BLaER1 treated with 17β-estradiol and CSF1 and Interleukin-3, amounts not matched to agents 10 nM and 100 nM (cell line): ENCODE measurements around the gene NOTCH3.

Source experiments
- H3K27ac ChIP-seq, 11 experiments: shearing (Covaris generic); formaldehyde crosslinking; 2 replicates each; pipeline ENCODE4 v1.8.1; 2022
- H3K27me3 ChIP-seq, 11 experiments: shearing (Covaris generic); formaldehyde crosslinking; 2 replicates each; pipeline ENCODE4 v1.8.1; 2022
- H3K36me3 ChIP-seq, 11 experiments: shearing (Covaris generic); formaldehyde crosslinking; 2 replicates each; pipeline ENCODE4 v1.8.1; 2022
- H3K4me1 ChIP-seq, 10 experiments: shearing (Covaris generic); formaldehyde crosslinking; 2 replicates each; pipeline ENCODE4 v1.8.1; 2022
- H3K4me2 ChIP-seq, 11 experiments: shearing (Covaris generic); formaldehyde crosslinking; 2 replicates each; pipeline ENCODE4 v1.8.1; 2022
- H3K4me3 ChIP-seq, 10 experiments: shearing (Covaris generic); formaldehyde crosslinking; 2 replicates each; pipeline ENCODE4 v1.8.1; 2022
- H3K9ac ChIP-seq, 11 experiments: shearing (Covaris generic); formaldehyde crosslinking; 2 replicates each; pipeline ENCODE4 v1.8.1; 2022
- H3K9me3 ChIP-seq, 11 experiments: shearing (Covaris generic); formaldehyde crosslinking; replicated peaks in 1 of 11; 2 replicates each; pipeline ENCODE4 v1.8.1; 2022
- H4K20me1 ChIP-seq, 11 experiments: shearing (Covaris generic); formaldehyde crosslinking; 2 replicates each; pipeline ENCODE4 v1.8.1; 2022
- Cebpa-rat ChIP-seq, 11 experiments: shearing (Covaris generic); IDR thresholded peaks; 2 replicates each; pipeline ENCODE4 v1.8.1; 2022

The NOTCH3 gene

DNA sequence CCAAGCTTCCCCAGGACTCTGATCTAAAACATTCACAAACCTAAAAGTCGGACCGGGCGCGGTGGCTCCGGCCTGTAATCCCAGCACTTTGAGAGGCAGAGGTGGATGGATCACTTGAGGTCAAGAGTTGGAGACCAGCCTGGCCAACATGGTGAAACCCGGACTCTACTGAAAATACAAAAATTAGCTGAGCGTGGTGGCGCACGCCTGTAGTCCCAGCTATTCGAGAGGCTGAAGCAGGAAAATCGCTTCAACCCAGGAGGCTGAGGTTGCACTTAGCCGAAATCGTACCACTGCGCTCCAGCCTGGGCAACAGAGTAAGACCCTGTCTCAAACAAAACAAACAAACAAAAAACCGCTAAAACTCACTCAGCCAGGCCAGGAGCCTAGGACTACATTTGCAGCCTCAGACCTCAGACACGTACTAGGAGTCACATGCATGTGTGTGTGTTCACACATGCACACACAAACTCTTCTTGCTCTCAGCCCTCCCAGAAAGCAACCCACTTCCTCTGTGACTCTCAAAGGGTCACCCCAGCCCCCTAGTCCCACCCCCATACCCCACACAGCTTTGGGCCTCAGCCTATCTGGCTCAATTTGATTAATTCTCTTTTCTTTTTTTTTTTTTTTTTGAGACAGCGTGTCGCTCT lies 704 bp upstream of the NOTCH3 start:
- Histone ChIP-seq H3K27me3 (no peaks in the 10 kb centered on the region), H3K9ac (peak overlapping the region in 7 of 11 experiments; percentile 59 to 95 (median 88); a peak in 10 of 22 replicates), H3K4me2 (peak overlapping the region; percentile 73 to 99 (median 95)), H3K27ac (peak overlapping the region in 7 of 11 experiments; percentile 4 to 92 (median 42); a peak in 10 of 22 replicates), H3K4me1 (peaks cover 20 to 46% (median 42%) of the 10 kb centered on the region in 10 experiments), H4K20me1 (peaks cover 0 to 25% (median 13%) of the 10 kb centered on the region in 11 experiments; a peak in 13 of 22 replicates), H3K4me3 (peak overlapping the region; percentile 83 to 97 (median 88)), H3K36me3 (peaks cover 0 to 5% (median 0%) of the 10 kb centered on the region in 11 experiments; a peak in 3 of 22 replicates), H3K9me3 (no peaks in the 10 kb centered on the region)
- TF ChIP-seq Cebpa-rat (IDR thresholded peaks at IDR 0.05), result no peak

DNA sequence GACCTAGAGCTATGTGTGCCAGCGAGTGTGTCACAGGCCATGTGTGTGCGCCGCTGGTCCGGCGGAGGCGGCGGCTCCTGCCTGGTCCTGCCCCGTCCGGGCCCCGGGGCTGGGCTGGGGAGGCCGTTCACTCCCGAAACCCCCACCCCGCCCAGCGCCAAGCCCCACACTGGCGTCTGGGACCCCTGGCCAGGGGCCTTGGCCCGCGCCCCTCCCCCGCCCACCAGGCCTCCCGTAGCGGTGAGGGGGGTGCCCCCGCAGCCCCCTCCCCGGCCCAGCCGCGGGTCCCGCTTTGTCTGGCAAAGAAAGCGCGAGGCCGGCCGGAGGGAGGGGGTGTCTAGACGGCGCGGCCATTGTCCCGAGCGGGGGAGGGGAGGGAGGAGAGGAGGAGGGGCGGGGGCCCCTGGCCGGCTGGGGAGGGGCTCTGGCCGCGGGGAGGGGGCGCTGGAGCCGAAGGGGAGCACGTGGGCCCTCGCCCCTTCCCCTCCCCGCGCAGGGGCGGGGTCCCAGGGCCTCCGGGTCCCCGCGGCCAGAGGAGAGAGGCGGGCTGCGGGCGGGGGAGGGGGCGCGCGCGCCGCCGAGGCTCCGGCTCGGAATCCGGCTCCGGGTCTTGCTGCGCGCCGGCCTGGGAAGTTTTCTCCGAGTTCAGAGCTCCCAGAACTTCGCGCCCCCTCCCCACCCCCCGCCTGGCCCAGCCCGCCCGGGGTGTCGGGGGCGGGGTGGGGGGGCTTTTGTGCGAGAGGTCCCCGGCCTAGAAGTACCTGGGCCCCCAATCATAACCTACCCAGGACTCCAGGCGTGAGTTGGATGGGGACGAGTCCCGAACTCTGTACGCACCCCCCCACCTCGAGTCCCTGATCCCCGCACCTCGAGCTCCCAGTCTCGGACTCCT lies 888 bp downstream of the NOTCH3 start:
- H3K9ac ChIP-seq, result peak overlapping the region; percentile 82 to 95 (median 88)
- no peaks in the 10 kb centered on the region for H3K9me3 ChIP-seq
- peak overlapping the region; percentile 83 to 97 (median 88) for H3K4me3 ChIP-seq
- peaks cover 0 to 33% (median 21%) of the 10 kb centered on the region in 11 experiments; a peak in 17 of 22 replicates for H4K20me1 ChIP-seq
- H3K27me3 ChIP-seq, result no peaks in the 10 kb centered on the region
- H3K4me1 ChIP-seq, result peaks cover 30 to 58% (median 54%) of the 10 kb centered on the region in 10 experiments
- peak overlapping the region; percentile 86 to 99 (median 97) for H3K4me2 ChIP-seq
- no peak for TF ChIP-seq Cebpa-rat (IDR thresholded peaks at IDR 0.05)
- peaks cover 0 to 6% (median 0%) of the 10 kb centered on the region in 11 experiments; a peak in 3 of 22 replicates for H3K36me3 ChIP-seq
- H3K27ac ChIP-seq, result peak overlapping the region; percentile 51 to 92 (median 85)

DNA sequence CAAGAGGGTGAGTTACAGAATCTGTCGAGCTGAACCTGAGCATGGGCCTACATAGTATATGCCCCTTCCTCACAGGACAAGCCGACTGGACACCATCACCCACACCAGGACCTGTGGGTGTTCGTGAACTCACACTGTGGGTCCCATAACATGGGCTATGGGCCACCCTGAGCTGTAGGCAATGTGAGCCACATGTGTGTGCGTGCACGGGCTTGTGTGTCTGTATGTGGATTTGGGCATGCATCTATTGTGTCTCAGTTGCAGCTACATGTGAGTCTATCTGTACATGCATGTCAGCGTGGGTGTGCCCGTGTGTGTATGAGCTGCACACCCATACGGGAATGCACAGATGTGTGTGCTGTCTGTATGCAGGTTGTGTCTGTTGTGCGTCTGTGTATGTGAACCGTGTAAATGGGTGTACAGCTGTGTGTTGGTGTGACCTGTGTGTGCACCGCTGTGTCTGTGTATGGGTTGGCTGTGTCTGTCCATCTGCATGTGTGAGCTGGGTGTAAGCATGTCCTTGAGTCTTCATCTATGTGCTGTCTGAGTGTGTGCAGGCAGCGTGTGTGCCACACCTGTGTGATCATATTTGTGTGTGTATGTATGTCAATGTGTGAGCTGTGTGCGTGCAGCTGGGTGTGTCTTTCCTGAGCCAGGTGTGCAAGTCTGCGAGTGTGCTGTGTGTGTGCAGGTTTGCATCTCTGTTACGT lies 1.7 kb downstream of the NOTCH3 start:
- Histone ChIP-seq H4K20me1 (peaks cover 0 to 38% (median 28%) of the 10 kb centered on the region in 11 experiments; a peak in 17 of 22 replicates), H3K36me3 (peaks cover 0 to 10% (median 0%) of the 10 kb centered on the region in 11 experiments; a peak in 3 of 22 replicates), H3K4me1 (peaks cover 38 to 66% (median 62%) of the 10 kb centered on the region in 10 experiments), H3K9ac (peak overlapping the region in 10 of 11 experiments; percentile 82 to 95 (median 88); a peak in 16 of 22 replicates), H3K9me3 (no peaks in the 10 kb centered on the region), H3K27me3 (no peaks in the 10 kb centered on the region), H3K27ac (peak overlapping the region in 8 of 11 experiments; percentile 81 to 92 (median 85); a peak in 15 of 22 replicates), H3K4me3 (peak overlapping the region; percentile 83 to 97 (median 88)), H3K4me2 (peak overlapping the region; percentile 86 to 99 (median 96))
- no peak for TF ChIP-seq Cebpa-rat (IDR thresholded peaks at IDR 0.05)

DNA sequence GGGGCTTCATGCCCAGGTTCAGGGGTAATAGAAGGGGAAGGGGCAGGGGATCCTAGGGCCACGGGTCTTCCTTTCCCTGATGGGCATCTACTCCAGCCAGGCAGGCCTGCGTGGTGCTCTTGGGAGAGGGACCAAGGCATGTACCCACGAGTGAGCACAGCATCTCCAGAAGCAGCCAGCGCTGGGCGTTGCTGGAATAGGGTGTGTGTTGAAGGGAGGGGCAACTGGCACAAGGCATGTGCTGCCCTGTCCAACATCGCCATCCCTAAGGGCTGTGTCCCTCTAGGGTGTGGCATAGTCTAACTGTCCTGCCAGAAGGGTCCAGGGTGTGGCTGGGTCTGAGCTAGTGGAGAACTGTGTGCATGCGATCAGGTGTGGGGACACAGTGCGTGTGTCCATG lies 2.9 kb downstream of the NOTCH3 start:
- no peaks in the 10 kb centered on the region for H3K27me3 ChIP-seq
- peaks cover 0 to 49% (median 30%) of the 10 kb centered on the region in 11 experiments; a peak in 17 of 22 replicates for H4K20me1 ChIP-seq
- peak overlapping the region; percentile 60 to 99 (median 95); a peak in 21 of 22 replicates for H3K4me2 ChIP-seq
- peak overlapping the region in 8 of 11 experiments; percentile 61 to 92 (median 77); a peak in 16 of 22 replicates for H3K27ac ChIP-seq
- no peak for TF ChIP-seq Cebpa-rat (IDR thresholded peaks at IDR 0.05)
- no peaks in the 10 kb centered on the region for H3K9me3 ChIP-seq
- peaks cover 5 to 20% (median 10%) of the 10 kb centered on the region in 11 experiments; a peak in 18 of 22 replicates for H3K36me3 ChIP-seq
- H3K4me3 ChIP-seq, result peak overlapping the region in 4 of 10 experiments; percentile 10 to 43 (median 34); a peak in 4 of 20 replicates
- peak overlapping the region in 8 of 11 experiments; percentile 16 to 95 (median 62); a peak in 13 of 22 replicates for H3K9ac ChIP-seq
- H3K4me1 ChIP-seq, result peaks cover 39 to 69% (median 66%) of the 10 kb centered on the region in 10 experiments

DNA sequence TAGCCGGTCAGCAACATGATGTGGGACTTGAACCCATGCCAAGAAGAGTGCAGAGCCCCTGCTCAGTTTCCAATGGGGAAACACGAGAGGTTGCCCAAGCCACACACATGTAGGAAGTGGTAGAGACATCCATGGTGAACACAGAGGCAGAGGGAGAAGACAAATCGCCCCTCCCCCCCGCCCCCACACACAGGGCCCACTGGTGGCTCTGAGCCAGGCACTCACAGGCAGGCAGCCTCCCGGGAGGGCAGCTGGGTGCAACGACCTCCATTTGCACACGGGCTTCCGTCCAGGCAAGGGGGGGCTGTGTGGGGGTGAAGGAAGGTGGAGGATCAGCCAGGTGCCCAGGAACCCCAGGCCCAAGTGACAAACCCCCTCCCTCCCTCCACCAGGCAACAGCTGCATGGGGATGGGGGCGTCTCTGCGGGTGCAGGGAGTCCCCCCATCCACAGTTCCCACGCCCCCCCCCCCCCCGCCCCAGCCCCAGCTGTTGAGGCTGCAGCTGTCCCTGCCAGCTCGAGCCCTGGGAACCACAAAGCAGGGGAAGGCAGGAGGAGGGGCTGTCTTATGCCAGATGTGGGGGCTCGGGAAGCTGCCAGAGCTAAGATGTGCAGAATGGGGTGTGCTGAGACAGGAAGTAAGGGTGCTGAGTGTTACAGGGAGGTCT lies 3.4 kb downstream of the NOTCH3 start:
- Histone ChIP-seq H3K27me3 (no peaks in the 10 kb centered on the region), H3K27ac (peak overlapping the region in 8 of 11 experiments; percentile 61 to 92 (median 77); a peak in 16 of 22 replicates), H4K20me1 (peaks cover 0 to 53% (median 31%) of the 10 kb centered on the region in 11 experiments; a peak in 17 of 22 replicates), H3K4me1 (peaks cover 39 to 68% (median 66%) of the 10 kb centered on the region in 10 experiments), H3K9me3 (no peaks in the 10 kb centered on the region), H3K9ac (peak overlapping the region in 8 of 11 experiments; percentile 16 to 95 (median 62); a peak in 13 of 22 replicates), H3K36me3 (peaks cover 9 to 25% (median 16%) of the 10 kb centered on the region in 11 experiments), H3K4me3 (peak overlapping the region in 3 of 10 experiments; percentile 10 to 36 (median 35); a peak in 3 of 20 replicates), H3K4me2 (peak overlapping the region; percentile 60 to 99 (median 95))
- TF ChIP-seq Cebpa-rat (IDR thresholded peaks at IDR 0.05), result peak in 3 of 11 experiments; percentile 17 to 76 (median 69); a peak in 3 of 22 replicates

DNA sequence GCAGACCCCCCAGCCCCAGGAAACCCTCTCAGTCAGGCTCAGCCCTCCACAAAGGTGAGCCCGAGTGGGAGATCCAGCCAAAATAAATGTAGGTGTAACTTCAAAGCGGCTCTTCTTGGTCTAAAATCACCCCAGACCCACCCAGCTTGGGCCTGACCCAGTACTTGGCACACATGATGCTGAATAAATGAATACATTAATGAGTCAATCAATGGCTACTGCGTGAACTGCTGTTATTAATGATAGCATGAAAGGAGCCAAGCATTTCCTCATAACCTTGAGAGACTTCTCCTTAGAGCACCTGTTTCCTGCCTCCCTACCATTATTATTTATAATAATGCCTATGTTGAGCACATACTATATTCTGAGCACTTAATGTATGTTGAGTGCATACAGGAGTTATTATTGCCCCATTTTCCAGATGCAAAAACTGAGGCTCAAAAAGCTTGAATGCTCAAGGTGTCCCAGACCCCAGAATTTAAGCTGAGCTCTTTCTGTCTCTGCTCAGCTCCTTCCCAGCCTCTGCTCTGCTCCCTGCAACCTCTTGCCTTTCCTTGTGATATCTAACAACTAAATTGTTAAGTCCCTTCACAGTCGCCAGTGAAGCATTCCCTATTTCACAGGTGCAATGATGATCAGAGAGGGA lies 4.3 kb downstream of the NOTCH3 start:
- Histone ChIP-seq H3K9ac (peak overlapping the region in 7 of 11 experiments; percentile 5 to 74 (median 72); a peak in 9 of 22 replicates), H4K20me1 (peaks cover 0 to 62% (median 36%) of the 10 kb centered on the region in 11 experiments; a peak in 17 of 22 replicates), H3K4me3 (peak overlapping the region in 5 of 10 experiments; percentile 55 to 68 (median 57); a peak in 7 of 20 replicates), H3K36me3 (peaks cover 18 to 35% (median 25%) of the 10 kb centered on the region in 11 experiments), H3K27me3 (no peaks in the 10 kb centered on the region), H3K4me2 (peak overlapping the region; percentile 64 to 99 (median 87)), H3K27ac (peak overlapping the region in 8 of 11 experiments; percentile 57 to 92 (median 72); a peak in 16 of 22 replicates), H3K4me1 (peaks cover 39 to 61% (median 57%) of the 10 kb centered on the region in 10 experiments), H3K9me3 (no peaks in the 10 kb centered on the region)
- TF ChIP-seq Cebpa-rat (IDR thresholded peaks at IDR 0.05), result no peak
